ENCODE data around the gene TRAPPC2L.
A peak's percentile ranks its signal among the peaks of the same experiment; 100 is the strongest.
"Not testable (repeated sequence)": the region's sequence is repeated elsewhere in the genome, so short reads cannot be mapped to it uniquely, and the experiment has no call there.

TRAPPC2L gene

DNA sequence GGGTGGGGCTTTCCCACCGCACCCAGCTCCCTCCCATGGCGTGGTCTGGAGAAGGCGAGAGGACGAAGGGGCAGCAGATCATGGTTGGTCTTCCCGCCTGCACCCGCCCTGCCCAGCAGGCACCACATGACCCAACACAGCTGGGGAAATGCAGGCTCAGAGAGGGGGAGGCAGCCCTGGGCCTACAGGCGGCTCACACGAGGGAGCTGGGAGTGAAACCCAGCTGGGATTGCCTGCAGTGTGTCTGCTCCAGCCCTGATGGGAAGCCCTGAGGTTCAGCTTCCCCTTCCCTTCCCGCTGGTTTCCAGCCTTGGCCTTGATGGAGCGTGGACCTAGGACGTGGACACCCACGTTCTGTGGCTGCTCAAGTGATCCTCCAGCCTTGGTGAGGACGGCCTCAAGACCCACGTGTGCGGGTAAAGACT is 29.5 kb downstream of the TRAPPC2L start:
- peaks cover 11 to 16% of the 10 kb centered on the region in 2 donors for H3K4me1 Mint-ChIP-seq
- no peaks in the 10 kb centered on the region for H3K27me3 Mint-ChIP-seq
- no peak overlapping the region for H3K27ac Mint-ChIP-seq
- H3K9me3 Mint-ChIP-seq: peaks cover 0 to 5% of the 10 kb centered on the region in 2 donors
- no peak for DNase-seq
- H3K4me3 Mint-ChIP-seq: no peak overlapping the region
- ATAC-seq (replicated peaks): no peak
- H3K36me3 Mint-ChIP-seq: peaks cover 50 to 55% of the 10 kb centered on the region in 2 donors

DNA sequence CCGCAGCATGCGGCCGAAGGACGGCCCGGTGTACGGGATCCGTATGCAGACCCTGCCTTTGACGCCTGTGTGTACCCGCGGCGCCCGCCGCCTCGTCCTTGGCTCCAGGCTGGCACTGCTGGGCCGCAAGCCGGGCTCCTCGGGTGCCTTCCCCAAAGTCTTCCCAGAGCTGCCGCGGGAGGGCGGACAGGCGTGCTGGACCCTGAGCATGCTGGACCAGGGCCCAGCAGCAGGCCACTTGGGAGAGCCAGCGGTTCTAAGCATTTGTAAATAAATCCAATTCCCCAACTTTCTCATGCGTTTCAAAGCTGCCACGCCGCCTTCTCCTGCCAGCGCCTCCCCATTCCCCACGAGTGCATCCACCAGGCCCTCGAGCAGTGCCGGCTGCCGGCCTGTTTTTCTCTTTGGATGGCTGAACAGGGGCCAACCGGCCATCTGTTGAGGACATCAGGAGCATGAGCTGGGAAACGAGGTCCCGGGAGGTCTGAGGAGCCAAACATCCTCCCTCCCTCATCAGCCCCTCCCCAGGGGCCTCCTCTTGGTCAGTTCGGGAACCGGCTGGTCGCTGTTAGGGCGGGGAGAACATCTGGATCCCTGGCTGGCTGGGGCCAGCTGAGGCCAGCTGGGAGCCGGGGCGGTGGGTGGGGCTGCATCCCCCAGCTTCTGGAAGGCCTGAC is 30.1 kb downstream of the TRAPPC2L start:
- Mint-ChIP-seq H3K36me3 (peaks cover 49 to 55% of the 10 kb centered on the region in 2 donors), H3K4me1 (peaks cover 10 to 16% of the 10 kb centered on the region in 2 donors), H3K9me3 (peaks cover 0 to 5% of the 10 kb centered on the region in 2 donors), H3K4me3 (no peak overlapping the region), H3K27ac (peak overlapping the region; percentile 51), H3K27me3 (no peaks in the 10 kb centered on the region)
- no peak for ATAC-seq (replicated peaks)
- DNase-seq: no peak

DNA sequence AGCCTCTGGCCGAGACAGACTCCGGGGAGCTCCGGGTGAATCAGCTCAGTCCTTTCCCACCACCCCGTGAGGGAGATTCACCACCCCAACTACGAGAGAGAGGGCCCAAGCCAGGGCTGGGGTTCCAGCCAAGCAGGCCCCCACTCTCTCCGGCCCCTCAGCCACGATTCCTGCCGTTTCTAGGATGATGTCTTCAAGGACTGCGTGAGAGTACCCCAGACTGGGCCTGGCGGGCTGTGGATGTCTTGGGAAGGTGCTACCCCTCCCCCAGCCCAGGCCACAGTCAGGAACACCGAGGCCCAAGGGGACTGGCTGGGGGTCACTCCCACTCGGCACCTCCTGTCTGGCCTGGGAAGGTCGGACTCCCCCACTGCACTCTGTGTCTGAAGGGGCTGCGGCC is 31.1 kb downstream of the TRAPPC2L start:
- Mint-ChIP-seq H3K27ac (no peak overlapping the region), H3K9me3 (no peaks in the 10 kb centered on the region), H3K36me3 (peaks cover 40 to 49% of the 10 kb centered on the region in 2 donors), H3K27me3 (no peaks in the 10 kb centered on the region), H3K4me1 (peaks cover 0 to 8% of the 10 kb centered on the region in 2 donors), H3K4me3 (no peak overlapping the region)
- DNase-seq (no peak), ATAC-seq (replicated peaks) (no peak)

DNA sequence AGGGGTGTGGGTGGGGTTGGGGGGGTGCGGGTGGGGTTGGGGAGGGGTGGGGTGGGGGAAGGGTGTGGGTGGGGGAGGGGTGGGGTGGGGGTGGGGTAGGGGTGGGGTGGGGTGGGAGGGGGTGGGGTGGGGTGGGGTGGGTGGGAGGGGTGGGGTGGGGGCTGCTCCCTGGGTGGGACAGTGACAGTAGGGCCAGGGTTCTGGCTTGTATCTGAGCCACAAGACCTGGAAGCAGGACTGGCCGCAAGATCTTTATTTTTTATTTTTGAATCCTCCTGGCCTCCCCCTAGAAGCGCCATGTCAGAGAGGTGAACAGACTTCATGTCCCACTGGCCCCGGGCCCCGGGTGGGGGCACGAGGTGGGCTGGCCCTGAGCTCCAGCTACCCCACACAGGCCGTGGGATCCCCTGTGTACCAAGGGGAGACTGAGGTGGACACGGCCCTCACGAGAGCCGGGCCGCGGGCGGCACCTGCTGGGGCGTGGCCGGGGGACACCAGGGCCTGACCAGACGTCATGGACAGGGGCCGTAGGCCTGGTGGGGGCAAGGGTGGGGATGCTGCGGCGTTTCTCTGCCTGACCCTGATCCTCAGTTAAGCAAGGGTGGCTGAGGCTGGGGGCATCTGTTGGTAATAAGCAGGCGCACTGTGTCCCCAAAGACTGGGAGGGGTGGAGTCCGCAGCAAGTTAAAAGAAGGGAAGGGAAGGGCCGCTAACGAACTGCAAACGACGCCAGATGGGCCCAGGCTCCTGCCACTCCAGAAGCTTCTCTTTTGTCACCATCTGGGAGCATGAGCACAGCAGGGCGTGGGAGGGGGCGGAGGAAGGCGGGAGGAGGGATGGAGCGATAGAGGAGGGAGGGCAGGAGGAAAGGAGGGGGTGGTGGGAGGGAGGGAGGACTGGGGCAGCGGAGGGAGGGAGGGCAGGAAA is 31.8 kb downstream of the TRAPPC2L start:
- H3K27ac Mint-ChIP-seq: peak overlapping the region; percentile 69
- no peak for ATAC-seq (replicated peaks)
- peaks cover 38 to 45% of the 10 kb centered on the region in 2 donors for H3K36me3 Mint-ChIP-seq

DNA sequence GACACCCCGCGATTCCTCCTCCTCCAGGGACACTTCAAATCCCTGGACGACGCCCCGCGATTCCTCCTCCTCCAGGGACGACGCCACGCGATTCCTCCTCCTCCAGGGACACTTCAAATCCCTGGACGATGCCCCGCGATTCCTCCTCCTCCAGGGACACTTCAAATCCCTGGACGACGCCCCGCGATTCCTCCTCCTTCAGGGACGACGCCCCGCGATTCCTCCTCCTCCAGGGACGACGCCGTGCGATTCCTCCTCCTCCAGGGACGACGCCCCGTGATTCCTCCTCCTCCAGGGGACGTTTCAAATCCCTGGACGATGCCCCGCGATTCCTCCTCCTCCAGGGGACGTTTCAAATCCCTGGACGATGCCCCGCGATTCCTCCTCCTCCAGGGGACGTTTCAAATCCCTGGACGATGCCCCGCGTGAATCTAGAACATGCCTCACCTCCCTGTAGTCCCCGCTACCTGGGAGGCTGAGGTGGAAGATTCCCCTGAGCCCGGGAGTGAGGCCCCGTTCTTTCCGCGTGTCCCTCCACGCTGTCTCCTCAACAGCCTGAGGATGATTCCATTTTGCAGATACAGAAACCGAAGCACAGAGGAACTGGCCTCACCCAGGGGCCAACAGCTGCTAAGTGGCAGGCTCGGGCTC is 32.9 kb downstream of the TRAPPC2L start:
- H3K36me3 Mint-ChIP-seq: peaks cover 33 to 40% of the 10 kb centered on the region in 2 donors

More for the DNA sequence above, 31.8 kb downstream of the TRAPPC2L start:
- Mint-ChIP-seq H3K4me1 (peaks cover 0 to 6% of the 10 kb centered on the region in 2 donors), H3K9me3 (no peaks in the 10 kb centered on the region), H3K27me3 (no peaks in the 10 kb centered on the region), H3K4me3 (no peak overlapping the region)
- no peak for DNase-seq

DNA sequence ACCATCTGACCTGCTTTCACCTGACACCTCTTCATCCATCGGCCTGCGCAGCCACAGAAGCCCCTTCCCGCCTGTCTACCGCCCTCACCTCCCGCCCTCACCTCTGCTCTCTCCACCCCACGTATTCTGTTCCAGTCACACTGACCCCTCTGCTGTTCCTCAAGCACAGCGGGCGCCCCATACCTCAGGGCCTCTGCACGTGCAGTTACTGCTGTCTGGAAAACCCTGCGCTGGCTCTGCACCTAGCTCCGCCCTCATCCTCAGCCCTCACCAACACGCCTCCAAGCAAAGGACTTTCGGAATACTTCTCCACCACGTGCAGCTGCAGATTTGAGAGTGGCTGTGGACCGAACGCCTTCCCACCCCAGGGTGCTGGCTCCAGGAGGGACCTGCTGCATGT is 34.2 kb downstream of the TRAPPC2L start:
- peaks cover 35 to 44% of the 10 kb centered on the region in 2 donors for H3K36me3 Mint-ChIP-seq
- peaks cover 17 to 18% of the 10 kb centered on the region in 2 donors for H3K4me1 Mint-ChIP-seq
- H3K9me3 Mint-ChIP-seq: peaks cover 0 to 2% of the 10 kb centered on the region in 2 donors
- H3K27ac Mint-ChIP-seq: peak overlapping the region; percentile 80
- DNase-seq (no peak), ATAC-seq (replicated peaks) (no peak)
- no peaks in the 10 kb centered on the region for H3K27me3 Mint-ChIP-seq
- no peak overlapping the region for H3K4me3 Mint-ChIP-seq

More for the DNA sequence above, 32.9 kb downstream of the TRAPPC2L start:
- not testable (repeated sequence) for H3K27me3 Mint-ChIP-seq; H3K9me3 Mint-ChIP-seq; DNase-seq; ATAC-seq (replicated peaks); H3K4me3 Mint-ChIP-seq; H3K4me1 Mint-ChIP-seq
- peak overlapping the region; percentile 73 for H3K27ac Mint-ChIP-seq

DNA sequence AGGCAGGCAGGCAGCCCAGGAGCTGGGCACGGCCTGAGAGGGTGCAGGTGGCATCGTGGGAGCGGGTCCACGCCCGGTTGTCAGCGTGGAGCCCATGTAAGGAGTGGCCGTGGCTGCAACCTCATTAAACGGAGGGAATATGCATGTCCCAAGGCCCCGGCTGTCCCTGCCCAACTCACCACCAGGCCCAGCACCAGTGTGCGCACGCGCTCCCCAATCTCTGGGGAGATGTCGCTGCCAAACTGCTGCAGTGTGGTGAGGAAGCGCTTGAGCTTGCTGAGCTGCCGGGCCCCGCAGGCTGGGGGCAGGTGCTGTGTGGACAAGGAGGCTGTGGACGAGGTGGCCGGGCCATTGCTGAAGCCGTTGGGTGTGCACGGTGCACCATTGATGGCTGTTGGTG is 35.1 kb downstream of the TRAPPC2L start:
- peaks cover 17 to 26% of the 10 kb centered on the region in 2 donors for H3K4me1 Mint-ChIP-seq
- H3K36me3 Mint-ChIP-seq: peaks cover 32 to 43% of the 10 kb centered on the region in 2 donors
- H3K4me3 Mint-ChIP-seq: no peak overlapping the region
- no peaks in the 10 kb centered on the region for H3K27me3 Mint-ChIP-seq
- no peak overlapping the region for H3K27ac Mint-ChIP-seq
- peaks cover 0 to 2% of the 10 kb centered on the region in 2 donors for H3K9me3 Mint-ChIP-seq
- no peak for DNase-seq
- no peak for ATAC-seq (replicated peaks)

DNA sequence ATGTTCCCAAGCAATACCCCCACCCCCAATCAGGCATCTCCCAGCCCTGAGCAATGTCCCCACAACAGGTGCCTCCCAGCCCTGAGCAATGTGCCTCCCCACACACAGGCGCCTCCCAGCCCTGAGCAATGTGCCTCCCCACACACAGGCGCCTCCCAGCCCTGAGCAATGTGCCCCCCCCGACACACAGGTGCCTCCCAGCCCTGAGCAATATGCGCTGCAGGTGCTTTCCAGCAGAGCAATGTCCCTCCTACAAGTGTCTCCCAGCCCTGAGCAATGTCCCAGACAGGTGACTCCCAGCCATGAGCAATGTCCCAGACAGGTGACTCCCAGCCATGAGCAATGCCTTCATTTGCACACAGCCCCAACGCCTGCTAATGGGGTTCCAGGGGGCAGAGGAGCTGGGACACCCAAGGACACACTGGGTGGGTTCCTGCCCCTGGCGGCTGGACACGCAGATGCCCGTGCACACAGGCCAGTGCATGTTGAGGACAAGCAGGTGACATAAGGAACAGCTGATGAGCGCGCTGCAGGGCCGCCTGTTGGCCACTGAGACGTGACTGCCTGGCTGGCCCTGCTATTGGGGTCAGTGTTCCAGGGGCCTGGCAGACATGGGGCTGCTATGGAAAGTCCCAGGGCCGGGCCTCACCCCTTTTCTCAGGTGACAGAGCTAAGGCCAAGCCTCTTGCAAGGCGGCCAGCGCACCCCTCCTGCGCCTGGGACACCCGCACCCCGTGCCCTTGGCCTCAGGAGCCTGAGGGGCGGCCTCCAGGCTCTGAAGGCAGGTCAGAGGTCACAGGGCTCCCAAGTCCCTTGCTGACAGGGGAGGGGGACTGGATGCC is 36.4 kb downstream of the TRAPPC2L start:
- no peaks in the 10 kb centered on the region for H3K27me3 Mint-ChIP-seq
- peaks cover 0 to 2% of the 10 kb centered on the region in 2 donors for H3K9me3 Mint-ChIP-seq
- ATAC-seq (replicated peaks) (no peak), DNase-seq (no peak)
- H3K36me3 Mint-ChIP-seq: peaks cover 35 to 43% of the 10 kb centered on the region in 2 donors
- H3K4me3 Mint-ChIP-seq: no peak overlapping the region
- H3K27ac Mint-ChIP-seq: no peak overlapping the region
- peaks cover 17 to 26% of the 10 kb centered on the region in 2 donors for H3K4me1 Mint-ChIP-seq

DNA sequence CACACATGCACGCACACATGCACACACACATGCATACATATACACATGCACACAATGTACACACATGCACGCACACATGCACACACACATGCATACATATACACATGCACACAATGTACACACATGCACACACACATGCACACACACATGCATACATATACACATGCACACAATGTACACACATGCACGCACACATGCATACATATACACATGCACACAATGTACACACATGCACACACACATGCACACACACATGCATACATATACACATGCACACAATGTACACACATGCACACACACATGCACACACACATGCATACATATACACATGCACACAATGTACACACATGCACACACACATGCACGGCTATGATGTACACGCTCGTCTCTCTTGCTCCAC is 37.3 kb downstream of the TRAPPC2L start:
- not testable (repeated sequence) for H3K27me3 Mint-ChIP-seq; H3K4me3 Mint-ChIP-seq; H3K27ac Mint-ChIP-seq; H3K9me3 Mint-ChIP-seq; ATAC-seq (replicated peaks); DNase-seq
- H3K36me3 Mint-ChIP-seq: peaks cover 36 to 46% of the 10 kb centered on the region in 2 donors
- H3K4me1 Mint-ChIP-seq: peaks cover 17 to 26% of the 10 kb centered on the region in 2 donors

DNA sequence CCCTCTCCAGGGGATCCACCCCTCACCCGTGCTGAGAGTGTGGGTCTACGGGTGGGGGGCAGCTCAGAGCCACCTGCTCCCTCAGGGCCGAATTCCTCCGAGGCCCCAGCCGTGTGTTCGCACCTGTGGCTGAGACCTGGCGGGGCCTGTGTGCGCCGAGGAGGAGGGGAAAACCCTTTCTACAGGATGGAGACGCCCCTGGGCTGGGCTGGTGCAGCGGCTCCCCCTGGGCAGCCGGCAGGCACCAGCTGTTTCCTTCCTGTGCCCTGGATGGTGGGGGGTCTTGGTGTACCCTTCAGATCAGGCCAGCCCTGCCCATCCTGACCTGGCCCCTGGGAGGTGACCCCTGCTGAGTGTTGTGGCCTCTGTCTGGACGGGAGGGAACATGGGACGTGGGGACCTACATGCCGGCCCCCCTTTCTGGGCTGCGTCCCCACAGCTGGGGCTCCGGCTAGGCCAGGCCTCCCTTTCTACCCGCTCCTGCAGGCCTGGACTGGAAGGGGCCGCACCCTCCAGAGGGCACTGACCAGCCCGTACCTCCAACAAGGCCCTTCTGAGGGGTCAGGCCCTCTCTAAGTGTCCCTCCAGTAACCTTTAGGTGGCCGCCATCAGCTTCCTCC is 37.9 kb downstream of the TRAPPC2L start:
- ATAC-seq (replicated peaks) (peak; percentile 65 to 70), DNase-seq (no peak)
- Mint-ChIP-seq H3K36me3 (peaks cover 33 to 45% of the 10 kb centered on the region in 2 donors), H3K9me3 (peaks cover 0 to 2% of the 10 kb centered on the region in 2 donors), H3K4me1 (peaks cover 14 to 26% of the 10 kb centered on the region in 2 donors), H3K27ac (peak overlapping the region; percentile 34), H3K4me3 (no peak overlapping the region), H3K27me3 (no peaks in the 10 kb centered on the region)

DNA sequence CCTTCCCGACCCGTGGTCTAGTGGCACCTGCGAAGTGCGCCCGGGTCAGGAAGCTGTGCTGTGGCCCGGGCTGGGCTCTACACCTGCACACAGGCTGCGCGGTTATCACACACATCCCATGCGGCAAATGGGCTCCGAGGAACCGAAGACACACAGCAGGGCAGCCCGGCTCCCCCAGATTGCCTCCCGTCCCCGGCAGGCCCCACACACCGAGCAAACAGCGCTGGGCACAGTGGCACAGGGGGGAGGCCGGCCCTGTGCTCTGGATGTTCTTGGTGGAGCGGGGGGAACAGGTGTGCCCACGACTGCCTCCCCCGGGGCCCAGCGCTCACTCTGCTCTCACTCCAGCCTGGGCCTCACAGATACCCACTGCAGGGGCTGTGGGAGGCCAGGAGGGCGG is 38.4 kb downstream of the TRAPPC2L start:
- peaks cover 13 to 26% of the 10 kb centered on the region in 2 donors for H3K4me1 Mint-ChIP-seq
- ATAC-seq (replicated peaks) (peak in 1 of 2 donors; percentile 33), DNase-seq (no peak)
- H3K27me3 Mint-ChIP-seq: no peaks in the 10 kb centered on the region
- no peak overlapping the region for H3K4me3 Mint-ChIP-seq
- H3K36me3 Mint-ChIP-seq: peaks cover 28 to 40% of the 10 kb centered on the region in 2 donors
- peaks cover 0 to 2% of the 10 kb centered on the region in 2 donors for H3K9me3 Mint-ChIP-seq
- peak overlapping the region; percentile 37 for H3K27ac Mint-ChIP-seq

DNA sequence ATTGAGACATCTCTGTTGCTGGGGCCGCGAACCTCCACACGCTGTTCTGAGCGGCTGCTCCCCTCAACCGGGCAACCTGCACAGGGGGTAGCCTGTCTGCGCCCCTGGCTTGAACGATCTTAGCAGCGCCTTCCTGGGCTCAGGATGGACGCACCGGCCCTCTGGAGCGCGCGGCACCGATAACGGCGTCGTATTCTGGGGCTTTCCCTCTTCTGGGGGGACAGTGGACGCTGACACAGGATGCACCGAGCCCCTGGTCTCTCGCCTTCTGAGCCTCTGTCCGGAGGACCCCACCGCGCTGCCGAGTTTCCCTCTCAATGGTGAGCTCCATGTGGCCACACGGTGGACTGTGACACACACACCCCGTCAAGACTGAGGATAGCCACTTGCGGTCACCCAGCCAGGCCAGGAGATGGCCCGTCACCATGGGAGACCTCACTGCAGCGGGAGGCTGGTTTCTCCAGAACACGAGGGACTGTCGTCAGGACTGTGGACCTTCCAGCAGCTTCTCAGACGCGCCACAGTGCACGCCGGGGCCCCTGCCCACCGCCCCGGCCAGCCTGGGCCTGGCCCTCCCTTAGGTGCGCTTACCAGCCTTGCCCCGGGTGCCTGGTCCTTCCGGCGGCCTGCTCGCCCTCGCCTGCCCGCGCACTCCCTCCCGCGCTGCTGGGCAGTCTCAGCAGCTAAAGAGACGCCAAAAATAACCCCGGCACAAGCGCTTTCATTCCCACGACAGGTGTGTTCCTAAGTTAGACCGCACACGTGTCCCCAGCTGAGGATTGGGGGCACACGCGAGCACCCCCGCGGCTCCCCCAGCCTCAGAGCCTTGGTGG is 39.5 kb downstream of the TRAPPC2L start:
- no peak overlapping the region for H3K4me3 Mint-ChIP-seq
- H3K9me3 Mint-ChIP-seq: peaks cover 0 to 2% of the 10 kb centered on the region in 2 donors
- DNase-seq: no peak
- H3K27ac Mint-ChIP-seq: peak overlapping the region; percentile 67
- no peak for ATAC-seq (replicated peaks)
- H3K36me3 Mint-ChIP-seq: peaks cover 24 to 28% of the 10 kb centered on the region in 2 donors
- peaks cover 11 to 26% of the 10 kb centered on the region in 2 donors for H3K4me1 Mint-ChIP-seq
- H3K27me3 Mint-ChIP-seq: no peaks in the 10 kb centered on the region

All from stimulated activated naive B cell treated with anti-CD40 and anti-IgM and Interleukin-4, amounts not matched to agents 10 μg/mL and 1 μg/mL and 100 μg/mL, for 72 hours (primary cell).